ENCODE measurements around the gene MEIOSIN. TPM values are rescaled to one million over a fixed set of nuclear protein-coding genes. Genes with fewer than 3 reads are reported as not detected.
A peak's percentile ranks its signal among the peaks of the same experiment; 100 is the strongest.

MEIOSIN gene
- total and polyA plus RNA-seq, 2 donors (not counting 1 experiment from before 2014, with no cell fraction given) = not detected

- H3K27ac ChIP-seq (ENCODE audit: low read length in 2 of 2) = peak within 1 kb of the TSS; percentile 27 to 53
- peak within 1 kb of the TSS; percentile 90 for H3K4me3 Mint-ChIP-seq
- under 1% methylated on average over 69 of the region's 70 CpGs for WGBS (ENCODE audit: insufficient coverage)
- H3K27me3 Mint-ChIP-seq = peaks cover 7% of the 10 kb centered on the region
- H3K4me2 ChIP-seq (replicated peaks; ENCODE audit: low read depth, low read length, poor library complexity, severe bottlenecking) = peak within 1 kb of the TSS; percentile 96
- H3K9ac ChIP-seq (ENCODE audit: low read length) = peak within 1 kb of the TSS; percentile 78
- H3K4me1 Mint-ChIP-seq = peaks cover 29% of the 10 kb centered on the region
- peaks cover 12 to 32% of the 10 kb centered on the region in 2 donors for H3K4me1 ChIP-seq (ENCODE audit: control insufficient read depth in 2 of 2, insufficient read depth in 2 of 2, low read length in 2 of 2)
- no peaks in the 10 kb centered on the region for H4K20me1 ChIP-seq (ENCODE audit: control insufficient read depth, insufficient read depth, low read length, poor library complexity, severe bottlenecking)
- H3K4me3 ChIP-seq (ENCODE audit: control extremely low read depth in 1 of 5, extremely low read depth in 1 of 5, insufficient read depth in 1 of 5, low read depth in 2 of 5, low read length in 4 of 5) = peak within 1 kb of the TSS; percentile 46 to 88 (median 81)
- ATAC-seq (ENCODE audit: low read depth) (peak; percentile 71), DNase-seq (peak; percentile 97)
- H3K36me3 ChIP-seq (replicated peaks in 1 of 2; ENCODE audit: control extremely low read depth in 1 of 2, control insufficient read depth in 1 of 2, extremely low read depth in 1 of 2, insufficient read depth in 2 of 2, low read length in 1 of 2) = no peaks in the 10 kb centered on the region
- peaks cover 0 to 3% (median 0%) of the 10 kb centered on the region in 3 donors for H3K9me3 ChIP-seq (ENCODE audit: control extremely low read depth in 1 of 3, control insufficient read depth in 2 of 3, insufficient read depth in 1 of 3, low read length in 2 of 3)
- H2AFZ ChIP-seq (ENCODE audit: insufficient read depth, low read depth, low read length, poor library complexity, severe bottlenecking) = peak within 1 kb of the TSS; percentile 93
- POLR2A ChIA-PET = interaction anchor here (0.5 to 3.9 kb wide), 16 partner anchors 10 to 247 kb away, joined by 3 to 23 read pairs (median 4); partner anchors contain the start of genes DMWD, FBXO46, IRF2BP1 and SYMPK
- no peaks in the 10 kb centered on the region for H3K79me2 ChIP-seq (ENCODE audit: control insufficient read depth, insufficient read depth, low read length)
- intact Hi-C loops (cut with micrococcal nuclease) = loop anchor here (1.0 to 2.0 kb wide), 6 partner anchors 24 to 247 kb away; partner anchors contain the start of genes FBXO46 and IRF2BP1
- no peaks in the 10 kb centered on the region for H3K9me3 Mint-ChIP-seq (ENCODE audit: insufficient read depth)
- CTCF ChIA-PET = interaction anchor here (0.8 to 8.3 kb wide), 20 partner anchors 10 to 495 kb away, joined by 3 to 302 read pairs (median 8); partner anchors contain the start of genes CCDC61, DMWD, FBXO46 and FOXA3
- peak within 1 kb of the TSS; percentile 86 for H3K27ac Mint-ChIP-seq
- TF ChIP-seq EZH2 (IDR thresholded peaks at IDR 0.05; ENCODE audit: borderline replicate concordance, insufficient read depth, low read depth, low read length, poor library complexity, severe bottlenecking) (no peak), CTCF (IDR thresholded peaks at IDR 0.05) (no peak)
- H3K27me3 ChIP-seq (replicated peaks in 1 of 4; ENCODE audit: control extremely low read depth in 1 of 4, control insufficient read depth in 3 of 4, insufficient read depth in 4 of 4, low read length in 3 of 4) = peaks cover 0 to 36% (median 8%) of the 10 kb centered on the region in 4 experiments
Measured at GRCh38 chr19:45768984-45769782, 35.9 kb downstream of the MEIOSIN start, which contains the start of gene SIX5. SIX5 (minus strand) TSS chr19:45769252; CDS start chr19:45768844, 408 bp downstream.

All from B cell (primary cell).